Activated CD4-positive, alpha-beta T cell treated with anti-CD3 and anti-CD28 coated beads, Interleukin-2, Interleukin-6, amounts not matched to agents 100 ng/mL and 50 ng/mL, durations not matched to agents 16 hours and 8 hours (primary cell): ENCODE results near the gene NLRP5.
"Not testable (repeated sequence)": the region's sequence is repeated elsewhere in the genome, so short reads cannot be mapped to it uniquely, and the experiment has no call there.

ENCODE experiments used
- DNase-seq: peaks from one replicate; pipeline ENCODE4 v3.0.0-alpha.2; 2020

NLRP5 gene

GRCh38 chr19:55986487-55986886, at the start of gene NLRP5:
TSS of gene NLRP5 (plus strand) at chr19:55986775.
- DNase-seq, result no peak

GRCh38 chr19:55939206-55939605, 47.4 kb upstream of the NLRP5 start:
- no peak for DNase-seq

GRCh38 chr19:55940306-55940705, 46.3 kb upstream of the NLRP5 start:
- DNase-seq, result no peak

- DNase-seq, result no peak
These were observed 39.0 kb upstream of the NLRP5 start, which contains the start of gene NLRP8 for GRCh38 chr19:55947532-55947931. TSS of gene NLRP8 (plus strand) at chr19:55947832.

- not testable (repeated sequence) for DNase-seq
These were observed 36.0 kb upstream of the NLRP5 start for GRCh38 chr19:55950566-55950965.

- no peak for DNase-seq
These were observed 30.1 kb upstream of the NLRP5 start for GRCh38 chr19:55956431-55956830.

GRCh38 chr19:55958356-55958755, 28.2 kb upstream of the NLRP5 start:
- DNase-seq, result no peak

GRCh38 chr19:55959996-55960675, 26.4 kb upstream of the NLRP5 start:
- DNase-seq, result no peak

GRCh38 chr19:55962186-55962585, 24.4 kb upstream of the NLRP5 start:
- DNase-seq, result no peak

- no peak for DNase-seq
These were observed 12.6 kb upstream of the NLRP5 start for GRCh38 chr19:55973982-55974381.

GRCh38 chr19:55980415-55980814, 6.2 kb upstream of the NLRP5 start:
- no peak for DNase-seq

- no peak for DNase-seq
These were observed 1.3 kb upstream of the NLRP5 start for GRCh38 chr19:55985254-55985653.

- no peak for DNase-seq
These were observed 4.3 kb downstream of the NLRP5 start for GRCh38 chr19:55990831-55991230.

GRCh38 chr19:55993492-55993891, 6.9 kb downstream of the NLRP5 start:
- DNase-seq, result no peak

- DNase-seq, result no peak
These were observed 28.2 kb downstream of the NLRP5 start for GRCh38 chr19:56014765-56015164.

GRCh38 chr19:56015756-56016155, 29.2 kb downstream of the NLRP5 start:
- no peak for DNase-seq

GRCh38 chr19:56019325-56019724, 32.8 kb downstream of the NLRP5 start:
- not testable (repeated sequence) for DNase-seq

GRCh38 chr19:56020355-56020975, 33.9 kb downstream of the NLRP5 start:
- DNase-seq, result not testable (repeated sequence)

- no peak for DNase-seq
These were observed 40.2 kb downstream of the NLRP5 start for GRCh38 chr19:56026769-56027168.

- no peak for DNase-seq
These were observed 67.0 kb downstream of the NLRP5 start for GRCh38 chr19:56053596-56053995.

GRCh38 chr19:56066152-56067023, 79.8 kb downstream of the NLRP5 start:
- DNase-seq, result peak; percentile 62

GRCh38 chr19:56069642-56070041, 83.1 kb downstream of the NLRP5 start:
- no peak for DNase-seq

- DNase-seq, result no peak
These were observed 84.6 kb downstream of the NLRP5 start for GRCh38 chr19:56071151-56071550.

GRCh38 chr19:56076498-56076897, 89.9 kb downstream of the NLRP5 start:
- DNase-seq, result peak; percentile 48
